Ectodermal cell (in vitro differentiated cells): ENCODE measurements around the gene ZFP1.
"Not testable (repeated sequence)": the region's sequence is repeated elsewhere in the genome, so short reads cannot be mapped to it uniquely, and the experiment has no call there.

Experiments
- H3K27ac ChIP-seq: 2 replicates; pipeline ENCODE4 v1.7.0; 2013; ENCODE audit warnings: mild to moderate bottlenecking, low read depth, low read length; ENCODE audit not compliant: insufficient read depth, poor library complexity, severe bottlenecking
- H3K27me3 ChIP-seq: 2 replicates; pipeline ENCODE4 v1.7.0; 2013; ENCODE audit warnings: mild to moderate bottlenecking, low read length; ENCODE audit not compliant: insufficient read depth, control insufficient read depth, poor library complexity, severe bottlenecking
- H3K36me3 ChIP-seq: one replicate; pipeline ENCODE4 v1.7.0; 2013; ENCODE audit warnings: low read length; ENCODE audit not compliant: control insufficient read depth, insufficient read depth
- H3K4me1 ChIP-seq: one replicate; pipeline ENCODE4 v1.7.0; 2013; ENCODE audit warnings: low read length; ENCODE audit not compliant: control insufficient read depth, insufficient read depth
- H3K4me3 ChIP-seq: 2 replicates; pipeline ENCODE4 v1.7.0; 2013; ENCODE audit warnings: low read depth, low read length, control low read depth; ENCODE audit not compliant: insufficient read depth
- H3K9me3 ChIP-seq: 2 replicates; pipeline ENCODE4 v1.7.0; 2013; ENCODE audit warnings: mild to moderate bottlenecking, low read length, moderate library complexity; ENCODE audit not compliant: control insufficient read depth
- WGBS, 2 experiments: methylation state at CpG; one replicate each; pipeline ENCODE4 v1.1.7; 2013; ENCODE audit warnings: missing lambda C conversion rate in 2 of 2; 5-methylcytosine and 5-hydroxymethylcytosine counted together

The ZFP1 gene

DNA sequence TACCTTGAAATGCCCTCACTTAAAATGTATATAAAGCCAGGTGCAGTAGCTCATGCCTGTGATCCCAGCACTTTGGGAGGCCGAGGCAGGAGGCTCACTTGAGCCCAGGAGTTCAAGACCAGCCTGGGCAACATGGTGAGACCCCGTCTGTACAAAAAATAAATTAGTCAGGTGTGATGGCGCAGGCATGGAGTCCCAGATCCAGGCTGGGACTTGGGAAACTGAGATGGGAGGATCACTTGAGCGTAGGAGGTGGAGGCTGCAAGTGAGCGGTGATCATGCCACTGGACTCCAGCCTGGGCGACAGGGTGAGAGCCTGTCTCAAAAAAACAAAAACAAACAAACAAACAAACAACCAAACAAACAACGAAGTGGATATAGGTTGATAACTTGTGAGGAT is 61.2 kb downstream of the ZFP1 start:
- H3K27ac ChIP-seq, H3K4me1 ChIP-seq, H3K4me3 ChIP-seq, H3K27me3 ChIP-seq, H3K36me3 ChIP-seq, H3K9me3 ChIP-seq: not testable (repeated sequence)
- WGBS, 2 experiments, result 93 to 99% methylated on average over 4 to 7 of the region's 7 CpGs

DNA sequence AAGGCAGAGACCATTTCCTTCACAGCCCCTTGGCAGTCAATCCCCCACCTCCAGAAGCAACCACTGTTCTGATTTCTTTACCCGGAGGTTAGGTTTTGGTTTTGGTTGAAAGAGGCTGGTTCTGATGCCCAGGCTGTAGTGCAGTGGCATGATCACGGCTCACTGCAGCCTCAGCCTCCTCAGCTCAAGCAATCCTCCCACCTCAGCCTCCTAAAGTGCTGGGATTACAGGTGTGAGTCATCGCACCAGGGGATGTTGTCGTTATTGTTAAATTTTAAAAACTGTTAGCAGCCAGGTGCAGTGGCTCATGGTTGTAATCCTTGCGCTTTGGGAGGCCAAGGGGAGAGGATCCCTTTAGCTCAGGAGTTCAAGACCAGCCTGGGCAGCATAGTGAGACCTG is 61.6 kb downstream of the ZFP1 start:
- WGBS, 2 experiments, result 86 to 92% methylated on average over 5 of the region's 5 CpGs
- H3K4me1 ChIP-seq, result peaks cover 2% of the 10 kb centered on the region
- H3K36me3 ChIP-seq, result no peaks in the 10 kb centered on the region
- H3K4me3 ChIP-seq, result no peak overlapping the region
- H3K9me3 ChIP-seq, result no peaks in the 10 kb centered on the region
- H3K27me3 ChIP-seq, result no peaks in the 10 kb centered on the region
- no peak overlapping the region for H3K27ac ChIP-seq

DNA sequence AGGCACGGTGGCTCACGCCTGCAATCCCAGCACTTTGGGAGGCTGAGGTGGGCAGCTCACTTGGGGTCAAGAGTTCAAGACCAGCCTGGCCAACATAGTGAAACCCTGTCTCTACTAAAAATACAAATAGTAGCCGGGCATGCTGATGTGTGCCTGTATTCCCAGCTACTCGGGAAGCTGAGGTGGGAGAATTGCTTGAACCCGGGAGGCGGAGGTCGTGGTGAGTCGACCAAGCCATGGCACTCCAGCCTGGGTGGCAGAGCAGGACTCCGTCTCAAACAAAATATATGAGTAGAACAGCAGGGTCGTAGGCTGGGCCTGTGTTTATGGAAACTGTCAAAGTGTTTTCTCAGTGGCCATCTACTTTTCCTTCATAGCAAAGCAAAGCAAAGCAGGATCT is 63.0 kb downstream of the ZFP1 start:
- not testable (repeated sequence) for H3K36me3 ChIP-seq, H3K4me3 ChIP-seq, H3K27me3 ChIP-seq, H3K4me1 ChIP-seq, H3K9me3 ChIP-seq, H3K27ac ChIP-seq
- WGBS, 2 experiments, result 93 to 94% methylated on average over 10 of the region's 10 CpGs

DNA sequence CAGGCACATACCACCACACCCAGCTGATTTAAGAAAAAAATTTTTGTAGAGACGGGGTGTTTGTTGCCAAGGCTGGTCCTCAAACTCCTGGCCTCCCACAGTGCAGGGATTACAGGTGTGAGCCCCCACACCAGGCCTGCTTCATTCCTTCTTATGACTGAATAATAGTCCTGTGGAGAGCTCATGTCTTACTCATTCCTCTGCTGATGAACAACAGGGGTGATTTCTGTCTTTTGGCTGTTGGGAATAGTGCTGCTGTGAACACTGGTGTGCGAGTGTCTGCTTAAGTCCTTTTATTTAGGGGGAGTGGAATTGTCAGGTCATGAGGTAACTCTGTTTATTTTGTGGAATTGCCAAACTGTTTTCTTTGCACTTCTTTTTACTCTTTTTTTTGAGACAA is 67.8 kb downstream of the ZFP1 start:
- Histone ChIP-seq H3K27me3 (no peaks in the 10 kb centered on the region), H3K4me3 (no peak overlapping the region), H3K27ac (no peak overlapping the region), H3K9me3 (no peaks in the 10 kb centered on the region), H3K36me3 (no peaks in the 10 kb centered on the region), H3K4me1 (peaks cover 2% of the 10 kb centered on the region)
- WGBS, 2 experiments, result 90 to 93% methylated on average over 2 of the region's 2 CpGs

DNA sequence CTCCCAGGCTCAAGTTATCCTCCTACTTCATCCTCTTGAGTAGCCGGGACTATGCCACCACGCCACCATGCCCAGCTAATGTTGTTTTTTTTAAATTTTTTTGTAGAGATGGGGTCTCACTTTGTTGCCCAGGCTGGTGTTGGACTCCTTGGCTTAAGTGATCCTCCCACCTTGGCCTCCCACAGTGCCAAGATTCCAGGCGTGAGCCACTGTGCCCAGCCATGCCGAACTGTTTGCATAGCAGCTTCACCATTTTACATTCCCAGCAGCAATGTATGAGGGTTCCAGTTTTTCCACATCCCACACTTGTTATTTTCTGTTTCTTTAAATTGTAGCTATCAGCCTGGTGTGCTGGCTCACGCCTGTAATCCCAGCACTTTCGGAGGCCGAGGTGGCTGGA is 68.3 kb downstream of the ZFP1 start:
- H3K4me1 ChIP-seq, result peaks cover 2% of the 10 kb centered on the region
- H3K27ac ChIP-seq, result no peak overlapping the region
- no peaks in the 10 kb centered on the region for H3K36me3 ChIP-seq
- H3K4me3 ChIP-seq, result no peak overlapping the region
- 88 to 93% methylated on average over 7 of the region's 7 CpGs for WGBS, 2 experiments
- H3K27me3 ChIP-seq, result no peaks in the 10 kb centered on the region
- no peaks in the 10 kb centered on the region for H3K9me3 ChIP-seq

DNA sequence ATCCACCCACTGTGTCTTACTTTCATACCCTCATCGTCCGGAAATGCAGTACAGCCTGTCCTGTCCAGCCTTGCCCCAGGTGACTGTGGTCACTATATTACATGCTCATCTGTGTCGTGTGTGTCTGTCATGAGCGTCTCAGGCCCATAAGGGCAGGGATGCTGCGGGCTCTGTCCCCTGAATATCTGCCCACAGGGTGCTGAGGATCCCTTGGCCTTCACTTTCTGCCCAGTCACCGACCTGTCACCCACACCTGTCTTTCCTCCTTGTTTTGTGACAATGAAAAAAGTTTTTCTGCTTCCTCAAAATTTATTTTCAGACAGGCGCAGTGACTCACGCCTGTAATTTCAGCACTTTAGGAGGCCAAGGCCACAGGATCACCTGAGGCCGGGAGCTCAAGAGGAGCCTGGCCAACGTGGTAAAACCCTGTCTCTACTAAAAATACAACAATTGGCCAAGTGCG is 69.1 kb downstream of the ZFP1 start:
- no peaks in the 10 kb centered on the region for H3K4me1 ChIP-seq

DNA sequence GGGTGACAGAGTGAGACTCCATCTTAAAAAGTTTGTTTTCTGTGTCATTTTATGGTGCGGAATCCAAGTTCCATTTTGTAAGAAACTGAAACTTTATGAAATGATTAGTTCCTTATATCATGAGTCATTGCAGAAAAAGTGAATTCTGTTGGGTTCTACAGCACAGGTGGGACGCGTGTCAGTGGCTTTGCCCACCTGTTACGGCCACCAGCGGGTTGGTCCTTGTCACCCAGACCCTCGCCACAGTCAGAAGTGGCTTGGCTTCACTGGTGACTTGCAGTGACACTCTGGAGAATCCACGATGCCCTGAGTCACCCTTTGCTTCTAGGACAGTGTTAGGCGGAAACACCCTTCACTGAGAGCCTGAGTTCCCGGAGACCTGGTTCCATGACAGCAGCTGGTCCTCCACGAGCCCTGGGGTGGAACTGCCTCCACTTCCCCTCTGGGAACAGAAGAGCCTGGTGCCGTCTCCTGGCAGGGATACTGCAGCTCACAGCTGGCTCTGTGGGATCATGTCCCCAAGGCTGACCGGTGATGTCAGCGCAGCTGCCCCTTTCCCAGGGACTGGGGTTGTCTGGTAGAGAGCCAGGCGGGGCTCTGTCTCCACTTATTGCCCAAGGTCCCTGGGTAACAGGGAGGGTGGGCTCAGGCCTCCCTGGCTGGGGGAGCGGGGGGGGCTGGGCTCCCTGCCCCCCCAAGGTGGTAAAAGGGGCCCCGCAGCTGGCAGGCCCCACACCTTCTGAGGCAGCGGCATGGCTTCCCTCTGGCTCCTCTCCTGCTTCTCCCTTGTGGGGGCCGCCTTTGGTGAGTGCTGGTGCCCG is 70.1 kb downstream of the ZFP1 start, which contains the start of gene CTRB1:
Gene CTRB1, plus strand, starts transcription at position 733 of the 821 bp plus-strand sequence. Its CDS starts 20 bp downstream, at position 753.
- Histone ChIP-seq H3K4me3 (no peak within 1 kb of the TSS), H3K4me1 (no peaks in the 10 kb centered on the region), H3K27me3 (no peaks in the 10 kb centered on the region), H3K9me3 (no peaks in the 10 kb centered on the region), H3K27ac (no peak within 1 kb of the TSS), H3K36me3 (no peaks in the 10 kb centered on the region)
- 85 to 87% methylated on average over 19 of the region's 19 CpGs for WGBS, 2 experiments

More for the DNA sequence above, 69.1 kb downstream of the ZFP1 start:
- WGBS, 2 experiments, result 90 to 93% methylated on average over 11 of the region's 11 CpGs
- H3K36me3 ChIP-seq, result no peaks in the 10 kb centered on the region
- H3K27me3 ChIP-seq, result no peaks in the 10 kb centered on the region
- no peaks in the 10 kb centered on the region for H3K9me3 ChIP-seq
- H3K4me3 ChIP-seq, result no peak overlapping the region
- no peak overlapping the region for H3K27ac ChIP-seq

DNA sequence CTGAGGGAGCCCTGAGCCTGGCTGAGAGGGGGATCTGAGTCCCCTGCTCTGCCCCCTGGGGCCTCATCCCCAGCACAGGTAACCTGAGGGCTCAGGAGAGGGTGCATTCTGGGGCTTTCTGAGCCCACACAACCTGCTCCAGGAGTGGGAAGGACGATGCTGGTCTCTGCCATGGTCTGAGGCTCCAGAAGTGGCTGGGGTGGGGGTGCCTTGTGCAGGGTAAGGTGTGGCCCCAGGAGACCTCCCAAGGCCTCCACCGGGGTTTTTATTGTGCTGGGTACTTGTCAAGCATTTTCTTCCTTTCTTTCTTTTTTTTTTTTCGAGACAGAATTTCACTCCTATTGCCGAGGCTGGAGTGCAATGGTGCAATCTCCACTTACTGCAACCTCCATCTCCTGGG is 70.8 kb downstream of the ZFP1 start:
- Histone ChIP-seq H3K4me3 (no peak overlapping the region), H3K27ac (no peak overlapping the region), H3K9me3 (no peaks in the 10 kb centered on the region), H3K36me3 (no peaks in the 10 kb centered on the region), H3K4me1 (no peaks in the 10 kb centered on the region), H3K27me3 (no peaks in the 10 kb centered on the region)
- WGBS, 2 experiments, result 86% methylated on average over 4 of the region's 4 CpGs

DNA sequence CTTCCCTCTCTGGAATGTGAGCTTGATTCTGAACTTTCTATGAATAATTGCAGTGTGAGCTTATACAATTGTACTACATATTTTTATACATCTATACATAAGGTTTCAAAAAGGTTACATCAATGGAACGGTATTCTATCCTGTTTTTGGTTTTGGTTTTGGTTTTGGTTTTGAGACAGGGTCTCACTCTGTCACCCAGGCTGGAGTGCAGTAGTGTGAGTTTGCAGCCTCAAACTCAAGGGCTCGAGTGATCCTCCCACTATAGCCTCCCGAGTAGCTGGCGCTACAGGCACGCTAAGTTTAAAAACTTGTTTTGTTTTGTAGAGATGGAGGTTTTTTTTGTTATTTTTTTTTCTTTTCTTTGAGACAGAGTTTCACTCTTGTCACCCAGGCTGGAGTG is 71.5 kb downstream of the ZFP1 start:
- Histone ChIP-seq H3K9me3 (no peaks in the 10 kb centered on the region), H3K27me3 (no peaks in the 10 kb centered on the region), H3K27ac (no peak overlapping the region), H3K36me3 (no peaks in the 10 kb centered on the region), H3K4me3 (no peak overlapping the region), H3K4me1 (no peaks in the 10 kb centered on the region)
- WGBS, 2 experiments, result 93 to 94% methylated on average over 5 of the region's 5 CpGs
